ENCODE measurements around the gene UNC5B. TPM values are rescaled to one million over a fixed set of nuclear protein-coding genes. Genes with fewer than 3 reads are reported as not detected.

UNC5B gene
- polyA plus RNA-seq, 1 donor (not counting 4 experiments of a cell fraction or from before 2014, with no cell fraction given), result 1.1 TPM

DNA sequence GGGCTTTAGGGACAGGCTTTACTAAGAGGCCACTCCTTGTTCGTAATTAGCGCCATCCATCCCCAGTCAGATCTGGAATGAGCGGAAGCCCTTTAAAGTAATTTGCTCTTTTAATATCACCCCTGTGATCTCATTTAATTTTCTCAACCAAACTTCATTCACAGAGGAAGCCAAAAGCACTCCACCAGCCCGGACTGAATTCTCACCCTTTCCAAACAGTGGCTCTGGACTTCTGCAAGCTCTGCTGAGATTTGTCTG, 43.1 kb downstream of the UNC5B start:
- H3K4me1 ChIP-seq (ENCODE audit: control insufficient read depth, extremely low read depth, insufficient read depth, low read length), result peaks cover 27% of the 10 kb centered on the region
- TF ChIP-seq, protein P1, sequence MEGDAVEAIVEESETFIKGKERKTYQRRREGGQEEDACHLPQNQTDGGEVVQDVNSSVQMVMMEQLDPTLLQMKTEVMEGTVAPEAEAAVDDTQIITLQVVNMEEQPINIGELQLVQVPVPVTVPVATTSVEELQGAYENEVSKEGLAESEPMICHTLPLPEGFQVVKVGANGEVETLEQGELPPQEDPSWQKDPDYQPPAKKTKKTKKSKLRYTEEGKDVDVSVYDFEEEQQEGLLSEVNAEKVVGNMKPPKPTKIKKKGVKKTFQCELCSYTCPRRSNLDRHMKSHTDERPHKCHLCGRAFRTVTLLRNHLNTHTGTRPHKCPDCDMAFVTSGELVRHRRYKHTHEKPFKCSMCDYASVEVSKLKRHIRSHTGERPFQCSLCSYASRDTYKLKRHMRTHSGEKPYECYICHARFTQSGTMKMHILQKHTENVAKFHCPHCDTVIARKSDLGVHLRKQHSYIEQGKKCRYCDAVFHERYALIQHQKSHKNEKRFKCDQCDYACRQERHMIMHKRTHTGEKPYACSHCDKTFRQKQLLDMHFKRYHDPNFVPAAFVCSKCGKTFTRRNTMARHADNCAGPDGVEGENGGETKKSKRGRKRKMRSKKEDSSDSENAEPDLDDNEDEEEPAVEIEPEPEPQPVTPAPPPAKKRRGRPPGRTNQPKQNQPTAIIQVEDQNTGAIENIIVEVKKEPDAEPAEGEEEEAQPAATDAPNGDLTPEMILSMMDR (optimal IDR thresholded peaks at IDR 0.05 in 1 of 3, IDR thresholded peaks at IDR 0.05 in 1 of 3, conservative IDR thresholded peaks at IDR 0.05 in 1 of 3; ENCODE audit: extremely low read depth in 1 of 3, insufficient read depth in 2 of 3, low read length in 3 of 3), result no peak
- no peak for TF ChIP-seq EZH2 (IDR thresholded peaks at IDR 0.05; ENCODE audit: low read length)
- H3K9ac ChIP-seq (ENCODE audit: control insufficient read depth, extremely low read depth, insufficient read depth, low read length), result no peak overlapping the region
- H3K27ac ChIP-seq (ENCODE audit: control insufficient read depth, insufficient read depth, low read length), result no peak overlapping the region
- no peaks in the 10 kb centered on the region for H3K9me1 ChIP-seq (ENCODE audit: control insufficient read depth, extremely low read depth, insufficient read depth, low read length)
- dilution Hi-C loops (cut with MboI; ENCODE audit: extremely low pct_ligation_motif_present, low sequenced_read_pairs), result no loop called here
- no peak overlapping the region for H3K4me2 ChIP-seq (ENCODE audit: control insufficient read depth, extremely low read depth, insufficient read depth, low read depth, low read length)
- no peaks in the 10 kb centered on the region for H3K9me3 ChIP-seq (ENCODE audit: control insufficient read depth, low read depth, low read length)
- H2AFZ ChIP-seq (ENCODE audit: control insufficient read depth, low read length), result no peak overlapping the region
- FAIRE-seq, result no peak
- no peaks in the 10 kb centered on the region for H3K27me3 ChIP-seq (ENCODE audit: control insufficient read depth, extremely low read depth, insufficient read depth, low read length)
- DNase-seq (ENCODE audit: low read depth, low spot score), result no peak
- H3K4me3 ChIP-seq (ENCODE audit: control insufficient read depth in 2 of 3, extremely low read depth in 1 of 3, insufficient read depth in 2 of 3, low read depth in 1 of 3, low read length in 3 of 3), result no peak overlapping the region
- H3K79me2 ChIP-seq (ENCODE audit: control insufficient read depth, insufficient read depth, low read length), result no peaks in the 10 kb centered on the region
- H4K20me1 ChIP-seq (ENCODE audit: control insufficient read depth, extremely low read depth, insufficient read depth, low read length), result no peaks in the 10 kb centered on the region
- no peaks in the 10 kb centered on the region for H3K36me3 ChIP-seq (ENCODE audit: control insufficient read depth in 2 of 2, extremely low read depth in 1 of 2, insufficient read depth in 2 of 2, low read length in 2 of 2)

DNA sequence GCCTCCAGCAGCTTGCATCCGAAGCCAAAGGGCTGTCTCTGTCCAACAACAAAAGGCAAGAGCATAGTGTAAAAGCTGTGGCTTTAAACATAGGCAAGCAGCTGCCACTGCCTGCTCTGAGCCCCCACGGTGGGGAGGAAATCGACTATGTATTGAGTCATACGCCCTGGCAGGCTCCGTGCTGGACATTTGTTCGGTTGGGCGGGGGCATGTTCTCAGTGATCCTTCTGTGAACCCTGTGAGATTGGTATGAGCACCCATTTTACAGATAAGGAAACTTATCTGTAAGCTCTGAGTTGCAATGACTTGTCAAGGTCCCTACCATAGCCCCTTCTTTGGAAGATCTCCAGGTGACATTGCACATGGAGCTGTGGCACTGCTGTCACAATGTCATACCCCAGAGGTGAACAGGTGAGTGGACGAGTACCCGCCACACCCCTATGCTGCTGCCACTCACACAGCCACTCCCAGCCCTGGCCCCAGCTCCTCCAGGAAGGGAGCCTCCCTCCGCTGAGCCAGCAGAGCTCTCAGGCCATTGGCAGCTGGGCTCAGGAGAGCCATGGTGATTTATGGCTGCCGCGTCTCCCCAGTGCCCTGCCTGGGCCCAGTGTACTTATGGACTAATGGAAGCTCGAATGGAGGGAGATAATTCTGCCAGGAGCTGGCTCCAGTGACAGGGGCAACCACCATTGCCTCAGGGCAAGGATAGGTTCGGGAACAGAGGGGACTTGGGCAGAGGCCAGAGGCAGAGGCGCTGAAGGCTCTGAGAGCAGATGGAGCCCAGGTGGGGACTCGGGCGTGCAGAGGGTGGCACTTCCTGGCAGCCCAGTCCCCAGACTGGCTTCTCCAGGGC, 43.7 kb downstream of the UNC5B start:
- FAIRE-seq, result peak; percentile 73
- H3K27me3 ChIP-seq (ENCODE audit: control insufficient read depth, extremely low read depth, insufficient read depth, low read length), result no peaks in the 10 kb centered on the region

More for the DNA sequence above, 43.7 kb downstream of the UNC5B start:
- Histone ChIP-seq H3K9ac (ENCODE audit: control insufficient read depth, extremely low read depth, insufficient read depth, low read length) (no peak overlapping the region), H3K79me2 (ENCODE audit: control insufficient read depth, insufficient read depth, low read length) (no peaks in the 10 kb centered on the region), H3K4me3 (ENCODE audit: control insufficient read depth in 2 of 3, extremely low read depth in 1 of 3, insufficient read depth in 2 of 3, low read depth in 1 of 3, low read length in 3 of 3) (no peak overlapping the region), H2AFZ (ENCODE audit: control insufficient read depth, low read length) (peak overlapping the region; percentile 59), H3K4me1 (ENCODE audit: control insufficient read depth, extremely low read depth, insufficient read depth, low read length) (peaks cover 29% of the 10 kb centered on the region), H3K36me3 (ENCODE audit: control insufficient read depth in 2 of 2, extremely low read depth in 1 of 2, insufficient read depth in 2 of 2, low read length in 2 of 2) (no peaks in the 10 kb centered on the region), H3K27ac (ENCODE audit: control insufficient read depth, insufficient read depth, low read length) (no peak overlapping the region), H3K4me2 (ENCODE audit: control insufficient read depth, extremely low read depth, insufficient read depth, low read depth, low read length) (peak overlapping the region; percentile 29), H3K9me3 (ENCODE audit: control insufficient read depth, low read depth, low read length) (no peaks in the 10 kb centered on the region), H4K20me1 (ENCODE audit: control insufficient read depth, extremely low read depth, insufficient read depth, low read length) (no peaks in the 10 kb centered on the region), H3K9me1 (ENCODE audit: control insufficient read depth, extremely low read depth, insufficient read depth, low read length) (no peaks in the 10 kb centered on the region)
- TF ChIP-seq, protein P1 (optimal IDR thresholded peaks at IDR 0.05 in 1 of 3, IDR thresholded peaks at IDR 0.05 in 1 of 3, conservative IDR thresholded peaks at IDR 0.05 in 1 of 3; ENCODE audit: extremely low read depth in 1 of 3, insufficient read depth in 2 of 3, low read length in 3 of 3), result no peak
- TF ChIP-seq EZH2 (IDR thresholded peaks at IDR 0.05; ENCODE audit: low read length), result no peak
- dilution Hi-C loops (cut with MboI; ENCODE audit: extremely low pct_ligation_motif_present, low sequenced_read_pairs), result no loop called here
- no peak for DNase-seq (ENCODE audit: low read depth, low spot score)
